SK-N-SH (cell line): ENCODE data around the gene GPR137B. TPM values are rescaled to one million over a fixed set of nuclear protein-coding genes. Genes with fewer than 3 reads are reported as not detected.

Experiments used
- CTCF ChIA-PET: fragments of 300-600, 350-600 bp; formaldehyde crosslinking; extraction: SDS; loops from one replicate; lab custom pipeline; 2021; lab: Yijun Ruan, JAX
- POLR2A ChIA-PET: fragments of 350-600 bp; sonication (Branson Sonifier 250); formaldehyde crosslinking; extraction: SDS; loops from one replicate; lab custom pipeline; 2020; ENCODE audit warnings: antibody characterized with exemption, inconsistent platforms; lab: Yijun Ruan, JAX
- DNase-seq: peaks from one replicate; pipeline ENCODE4 v3.0.0; 2012
- H2AFZ ChIP-seq: fragments of 200-600 bp; sonication (generic); 2 replicates; pipeline ENCODE4 v1.8.1; 2016; ENCODE audit warnings: antibody characterized with exemption, mild to moderate bottlenecking, low read depth
- H3F3A ChIP-seq: fragments of 200-600 bp; sonication (generic); replicated peaks from 2 replicates; pipeline ENCODE3; 2016; ENCODE audit warnings: antibody characterized with exemption, mild to moderate bottlenecking; ENCODE audit not compliant: insufficient read depth
- H3K27ac ChIP-seq, 2 experiments: fragments of 200-500 bp in 1 of 2; fragments of 200-600 bp in 1 of 2; sonication (Bioruptor generic) in 1 of 2; sonication (generic), shearing (Covaris generic) in 1 of 2; 2 replicates each; pipeline versions ENCODE4 v1.5.1 to v1.6.1; 2014 to 2016; ENCODE audit warnings: low read depth in 2 of 2, inconsistent platforms in 1 of 2, low read length in 1 of 2, mild to moderate bottlenecking in 1 of 2, mixed read lengths in 1 of 2
- H3K27me3 ChIP-seq: fragments of 200-600 bp; sonication (generic), shearing (Covaris generic); 2 replicates; pipeline ENCODE4 v1.6.1; 2016; ENCODE audit warnings: mixed run types; ENCODE audit not compliant: insufficient read depth
- H3K36me3 ChIP-seq, 2 experiments: fragments of 200-500 bp in 1 of 2; fragments of 200-600 bp in 1 of 2; sonication (Bioruptor generic) in 1 of 2; sonication (generic) in 1 of 2; replicated peaks in 1 of 2; 2 replicates each; pipeline versions ENCODE3 to v1.5.1; 2014 to 2016; ENCODE audit warnings: low read length in 1 of 2, mild to moderate bottlenecking in 1 of 2; ENCODE audit not compliant: insufficient read depth in 2 of 2, control insufficient read depth in 1 of 2
- H3K4me1 ChIP-seq, 2 experiments: fragments of 200-500 bp in 1 of 2; fragments of 200-600 bp in 1 of 2; sonication (Bioruptor generic) in 1 of 2; sonication (generic), shearing (Covaris generic) in 1 of 2; 2 replicates each; pipeline versions ENCODE4 v1.5.1 to v1.6.1; 2014 to 2016; ENCODE audit warnings: low read depth in 1 of 2, low read length in 1 of 2, mixed run types in 1 of 2; ENCODE audit not compliant: insufficient read depth in 2 of 2, control insufficient read depth in 1 of 2
- H3K4me2 ChIP-seq: fragments of 200-600 bp; sonication (generic), shearing (Covaris generic); 2 replicates; pipeline ENCODE4 v1.6.1; 2017; ENCODE audit warnings: mixed run types
- H3K4me3 ChIP-seq, 2 experiments: fragments of 200-500 bp in 1 of 2; fragments of 200-600 bp in 1 of 2; sonication (Bioruptor generic) in 1 of 2; sonication (generic), shearing (Covaris generic) in 1 of 2; 2 replicates each; pipeline versions ENCODE4 v1.5.1 to v1.8.1; 2014 to 2016; ENCODE audit warnings: low read depth in 2 of 2, inconsistent platforms in 1 of 2, low read length in 1 of 2, mild to moderate bottlenecking in 1 of 2, mixed read lengths in 1 of 2, moderate library complexity in 1 of 2
- H3K79me2 ChIP-seq: fragments of 200-600 bp; sonication (generic); 2 replicates; pipeline ENCODE4 v1.8.1; 2017; ENCODE audit warnings: mild to moderate bottlenecking; ENCODE audit not compliant: insufficient read depth
- H3K9ac ChIP-seq: fragments of 200-600 bp; sonication (generic); 2 replicates; pipeline ENCODE4 v1.6.1; 2017; ENCODE audit warnings: mixed run types
- H3K9me2 ChIP-seq: fragments of 200-600 bp; sonication (generic); 2 replicates; pipeline ENCODE4 v1.6.1; 2017; ENCODE audit warnings: mixed run types
- H3K9me3 ChIP-seq: fragments of 200-600 bp; sonication (generic); 2 replicates; pipeline ENCODE4 v1.6.1; 2017; ENCODE audit warnings: mixed run types, mild to moderate bottlenecking, moderate library complexity
- H4K20me1 ChIP-seq: fragments of 200-600 bp; sonication (generic); 2 replicates; pipeline ENCODE4 v1.6.1; 2017; ENCODE audit warnings: mild to moderate bottlenecking, mixed run types; ENCODE audit not compliant: insufficient read depth
- FOXM1 ChIP-seq: IDR thresholded peaks from 2 replicates; pipeline ENCODE4 v1.4.0; 2012; ENCODE audit warnings: low read depth, mild to moderate bottlenecking
- GATA2 ChIP-seq: sonication (generic); formaldehyde crosslinking; IDR thresholded peaks from 2 replicates; pipeline ENCODE4 v1.5.0; 2020; ENCODE audit warnings: mild to moderate bottlenecking, missing genetic modification reagents
- MAX ChIP-seq: IDR thresholded peaks from 2 replicates; pipeline ENCODE4 v1.4.0; 2012; ENCODE audit warnings: low read depth
- TEAD4 ChIP-seq: IDR thresholded peaks from 2 replicates; pipeline ENCODE4 v1.4.0; 2012; ENCODE audit warnings: mild to moderate bottlenecking, borderline replicate concordance; ENCODE audit not compliant: insufficient read depth
- YY1 ChIP-seq: IDR thresholded peaks from 2 replicates; pipeline ENCODE4 v1.4.0; 2012; ENCODE audit warnings: low read depth, mild to moderate bottlenecking
- WGBS: methylation state at CpG from one replicate; pipeline ENCODE4 v1.1.6; 2017; ENCODE audit warnings: low lambda C conversion rate; 5-methylcytosine and 5-hydroxymethylcytosine counted together
- polyA plus RNA-seq, 3 experiments: library from polyadenylated mRNA; depleted of rRNA; stranded (reverse); fragments of >200 nt; gene quantifications; 2 replicates each; pipeline ENCODE4 v1.2.3, GENCODE V29; 2012
- TF ChIP-seq, protein P1 (sequence below): IDR thresholded peaks from 2 replicates; pipeline ENCODE4; 2012
- TF ChIP-seq, protein P2 (sequence below): IDR thresholded peaks from 2 replicates; pipeline ENCODE4 v1.6.1; 2012; ENCODE audit warnings: mild to moderate bottlenecking, low read depth, low read length, moderate library complexity

Gene GPR137B
- polyA plus RNA-seq, 1 of the 3 experiments (the other 2 are of a cell fraction): 7.0 TPM

- Histone ChIP-seq H4K20me1 (no peaks in the 10 kb centered on the region), H2AFZ (no peak overlapping the region), H3K27me3 (no peaks in the 10 kb centered on the region), H3K9ac (no peak overlapping the region), H3K9me3 (peaks cover 3% of the 10 kb centered on the region; the same call in 1 of the 2 replicates), H3K4me1 (peaks cover 0 to 2% of the 10 kb centered on the region in 2 experiments; a peak in 1 of 4 replicates), H3K79me2 (no peaks in the 10 kb centered on the region), H3F3A (peaks cover 13% of the 10 kb centered on the region), H3K36me3 (no peaks in the 10 kb centered on the region), H3K4me3 (no peak overlapping the region), H3K4me2 (no peak overlapping the region), H3K27ac (no peak overlapping the region), H3K9me2 (no peaks in the 10 kb centered on the region)
- ChIA-PET CTCF (interaction anchor here (1.4 kb wide), 1 partner anchor 431 kb away, joined by 3 read pairs; no protein-coding TSS in a partner anchor), POLR2A (no interaction called here)
- WGBS: 71% methylated on average over 10 of the region's 10 CpGs
- no peak for TF ChIP-seq YY1
- TF ChIP-seq GATA2: no peak
- no peak for TF ChIP-seq MAX
- TF ChIP-seq, protein P1, sequence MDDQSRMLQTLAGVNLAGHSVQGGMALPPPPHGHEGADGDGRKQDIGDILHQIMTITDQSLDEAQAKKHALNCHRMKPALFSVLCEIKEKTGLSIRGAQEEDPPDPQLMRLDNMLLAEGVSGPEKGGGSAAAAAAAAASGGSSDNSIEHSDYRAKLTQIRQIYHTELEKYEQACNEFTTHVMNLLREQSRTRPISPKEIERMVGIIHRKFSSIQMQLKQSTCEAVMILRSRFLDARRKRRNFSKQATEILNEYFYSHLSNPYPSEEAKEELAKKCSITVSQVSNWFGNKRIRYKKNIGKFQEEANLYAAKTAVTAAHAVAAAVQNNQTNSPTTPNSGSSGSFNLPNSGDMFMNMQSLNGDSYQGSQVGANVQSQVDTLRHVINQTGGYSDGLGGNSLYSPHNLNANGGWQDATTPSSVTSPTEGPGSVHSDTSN: no peak
- no peak for TF ChIP-seq TEAD4
- DNase-seq: no peak
Measured at GRCh38 chr1:236101233-236102200, 40.8 kb upstream of the GPR137B start.

DNA sequence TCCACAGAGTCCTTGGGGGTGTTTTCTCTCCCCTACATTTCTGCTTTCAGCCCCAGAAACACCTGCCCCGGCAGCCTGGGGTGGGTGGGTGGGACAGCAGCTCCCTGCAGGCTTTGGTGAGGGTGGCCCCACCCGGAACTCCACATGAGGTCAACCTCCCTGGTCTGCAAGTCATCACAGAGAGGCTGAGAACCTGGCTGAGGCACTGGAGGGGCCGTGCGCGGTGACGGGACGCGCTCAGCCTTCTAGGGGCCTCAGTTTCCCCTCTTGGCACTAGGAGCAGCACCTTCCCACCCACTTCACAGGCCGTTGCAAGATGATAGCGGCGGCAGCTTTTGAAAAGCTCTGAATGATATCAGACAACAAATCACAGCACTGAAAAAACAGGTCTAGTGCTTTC is 39.7 kb upstream of the GPR137B start:
- no peaks in the 10 kb centered on the region for H3K27me3 ChIP-seq
- 76% methylated on average over 11 of the region's 11 CpGs for WGBS
- H3K9me3 ChIP-seq: no peaks in the 10 kb centered on the region
- H3K27ac ChIP-seq: no peak overlapping the region
- no peaks in the 10 kb centered on the region for H3K36me3 ChIP-seq
- H3K9ac ChIP-seq: no peak overlapping the region
- POLR2A ChIA-PET: no interaction called here
- no peaks in the 10 kb centered on the region for H3K9me2 ChIP-seq
- peaks cover 0 to 2% of the 10 kb centered on the region in 2 experiments; a peak in 1 of 4 replicates for H3K4me1 ChIP-seq
- H3K4me2 ChIP-seq: no peak overlapping the region
- CTCF ChIA-PET: interaction anchor here (0.7 to 1.4 kb wide), 3 partner anchors 323 to 429 kb away, joined by 3 read pairs; no protein-coding TSS in a partner anchor
- H4K20me1 ChIP-seq: no peaks in the 10 kb centered on the region
- H3F3A ChIP-seq: peaks cover 2% of the 10 kb centered on the region
- TF ChIP-seq FOXM1 (no peak), YY1 (no peak)
- TF ChIP-seq, protein P2, sequence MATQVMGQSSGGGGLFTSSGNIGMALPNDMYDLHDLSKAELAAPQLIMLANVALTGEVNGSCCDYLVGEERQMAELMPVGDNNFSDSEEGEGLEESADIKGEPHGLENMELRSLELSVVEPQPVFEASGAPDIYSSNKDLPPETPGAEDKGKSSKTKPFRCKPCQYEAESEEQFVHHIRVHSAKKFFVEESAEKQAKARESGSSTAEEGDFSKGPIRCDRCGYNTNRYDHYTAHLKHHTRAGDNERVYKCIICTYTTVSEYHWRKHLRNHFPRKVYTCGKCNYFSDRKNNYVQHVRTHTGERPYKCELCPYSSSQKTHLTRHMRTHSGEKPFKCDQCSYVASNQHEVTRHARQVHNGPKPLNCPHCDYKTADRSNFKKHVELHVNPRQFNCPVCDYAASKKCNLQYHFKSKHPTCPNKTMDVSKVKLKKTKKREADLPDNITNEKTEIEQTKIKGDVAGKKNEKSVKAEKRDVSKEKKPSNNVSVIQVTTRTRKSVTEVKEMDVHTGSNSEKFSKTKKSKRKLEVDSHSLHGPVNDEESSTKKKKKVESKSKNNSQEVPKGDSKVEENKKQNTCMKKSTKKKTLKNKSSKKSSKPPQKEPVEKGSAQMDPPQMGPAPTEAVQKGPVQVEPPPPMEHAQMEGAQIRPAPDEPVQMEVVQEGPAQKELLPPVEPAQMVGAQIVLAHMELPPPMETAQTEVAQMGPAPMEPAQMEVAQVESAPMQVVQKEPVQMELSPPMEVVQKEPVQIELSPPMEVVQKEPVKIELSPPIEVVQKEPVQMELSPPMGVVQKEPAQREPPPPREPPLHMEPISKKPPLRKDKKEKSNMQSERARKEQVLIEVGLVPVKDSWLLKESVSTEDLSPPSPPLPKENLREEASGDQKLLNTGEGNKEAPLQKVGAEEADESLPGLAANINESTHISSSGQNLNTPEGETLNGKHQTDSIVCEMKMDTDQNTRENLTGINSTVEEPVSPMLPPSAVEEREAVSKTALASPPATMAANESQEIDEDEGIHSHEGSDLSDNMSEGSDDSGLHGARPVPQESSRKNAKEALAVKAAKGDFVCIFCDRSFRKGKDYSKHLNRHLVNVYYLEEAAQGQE: no peak
- no peaks in the 10 kb centered on the region for H3K79me2 ChIP-seq
- H3K4me3 ChIP-seq: no peak overlapping the region
- no peak overlapping the region for H2AFZ ChIP-seq
- no peak for DNase-seq
